ENCODE measurements around the gene MEN1. TPM values are rescaled to one million over a fixed set of nuclear protein-coding genes. Genes with fewer than 3 reads are reported as not detected.

Gene MEN1
- polyA plus RNA-seq, 3 donors = 9.4 to 26.2 (median 10.0) TPM

DNA sequence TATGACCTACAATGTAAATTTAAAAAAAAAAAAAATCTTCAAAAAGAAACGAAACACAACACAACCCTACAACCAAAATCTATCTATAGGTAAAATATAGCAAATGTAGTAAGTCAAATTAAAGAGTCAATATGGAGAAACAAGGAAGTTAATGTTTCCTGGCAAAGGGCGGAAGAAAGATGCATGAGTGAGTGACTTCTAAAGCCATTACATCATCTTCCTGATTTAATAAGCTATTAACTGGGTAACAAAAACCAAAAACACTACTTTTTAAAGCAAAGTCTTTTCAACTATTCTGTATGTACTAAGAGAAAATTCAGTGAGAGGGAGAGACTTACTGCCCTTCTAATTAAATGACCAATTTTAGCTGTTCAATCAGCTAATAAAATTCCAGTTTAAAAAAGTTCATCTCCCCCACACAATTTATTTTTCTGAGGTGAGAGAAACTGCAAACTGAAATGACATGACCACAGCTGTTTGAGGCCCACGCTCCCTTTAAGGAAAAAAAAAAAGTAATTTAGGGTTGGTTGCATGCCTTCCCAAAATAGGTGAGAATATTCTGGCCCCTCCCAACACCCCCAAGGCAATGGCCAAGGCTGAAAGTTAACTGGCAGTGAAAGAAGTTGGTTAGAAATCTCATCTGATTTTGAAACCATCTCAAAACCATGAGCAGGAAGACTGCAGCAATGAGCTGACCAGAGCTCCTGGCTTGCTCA lies 37.9 kb downstream of the MEN1 start:
- peaks cover 0 to 1% (median 0%) of the 10 kb centered on the region in 3 donors for H3K27me3 Mint-ChIP-seq (ENCODE audit: low read depth in 3 of 3)
- no peaks in the 10 kb centered on the region for H3K27me3 ChIP-seq (ENCODE audit: control insufficient read depth in 2 of 2, insufficient read depth in 2 of 2, low read length in 2 of 2)
- peak overlapping the region; percentile 53 to 73 for H3K27ac ChIP-seq (ENCODE audit: low read depth in 1 of 2, low read length in 2 of 2)
- H4K20me1 ChIP-seq (ENCODE audit: insufficient read depth, low read length) = peaks cover 98% of the 10 kb centered on the region
- WGBS (ENCODE audit: insufficient coverage) = no CpG with 5 or more reads among the region's 3 CpGs
- H3K4me3 ChIP-seq (replicated peaks in 1 of 3; ENCODE audit: low read depth in 2 of 3, low read length in 3 of 3) = peak overlapping the region; percentile 8 to 73 (median 35)
- H3K4me1 ChIP-seq (ENCODE audit: control insufficient read depth in 1 of 2, insufficient read depth in 2 of 2, low read length in 2 of 2) = peaks cover 38 to 55% of the 10 kb centered on the region in 2 donors
- H2AFZ ChIP-seq (ENCODE audit: insufficient read depth, low read depth, low read length, poor library complexity, severe bottlenecking) = no peak overlapping the region
- intact Hi-C loops (cut with micrococcal nuclease) = loop anchor here in 1 of 2 donors (2.0 kb wide), 1 partner anchor 28 kb away; the partner anchor contains the start of gene RASGRP2
- H3K27ac Mint-ChIP-seq = peak overlapping the region; percentile 85 to 94 (median 92)
- H3K79me2 ChIP-seq (ENCODE audit: insufficient read depth, low read length) = peaks cover 98% of the 10 kb centered on the region
- peak; percentile 47 to 83 (median 78) for DNase-seq
- H3K9me3 ChIP-seq (replicated peaks in 1 of 2; ENCODE audit: control insufficient read depth in 1 of 2, insufficient read depth in 1 of 2, low read length in 2 of 2) = no peaks in the 10 kb centered on the region
- peak overlapping the region; percentile 58 to 75 for H3K4me3 Mint-ChIP-seq
- peaks cover 83 to 89% of the 10 kb centered on the region in 2 donors for H3K36me3 ChIP-seq (replicated peaks in 1 of 2; ENCODE audit: control insufficient read depth in 1 of 2, insufficient read depth in 2 of 2, low read length in 2 of 2)
- H3K36me3 Mint-ChIP-seq = peaks cover 96 to 99% of the 10 kb centered on the region in 2 donors
- peaks cover 61% of the 10 kb centered on the region for H3K4me1 Mint-ChIP-seq
- TF ChIP-seq, protein P1, sequence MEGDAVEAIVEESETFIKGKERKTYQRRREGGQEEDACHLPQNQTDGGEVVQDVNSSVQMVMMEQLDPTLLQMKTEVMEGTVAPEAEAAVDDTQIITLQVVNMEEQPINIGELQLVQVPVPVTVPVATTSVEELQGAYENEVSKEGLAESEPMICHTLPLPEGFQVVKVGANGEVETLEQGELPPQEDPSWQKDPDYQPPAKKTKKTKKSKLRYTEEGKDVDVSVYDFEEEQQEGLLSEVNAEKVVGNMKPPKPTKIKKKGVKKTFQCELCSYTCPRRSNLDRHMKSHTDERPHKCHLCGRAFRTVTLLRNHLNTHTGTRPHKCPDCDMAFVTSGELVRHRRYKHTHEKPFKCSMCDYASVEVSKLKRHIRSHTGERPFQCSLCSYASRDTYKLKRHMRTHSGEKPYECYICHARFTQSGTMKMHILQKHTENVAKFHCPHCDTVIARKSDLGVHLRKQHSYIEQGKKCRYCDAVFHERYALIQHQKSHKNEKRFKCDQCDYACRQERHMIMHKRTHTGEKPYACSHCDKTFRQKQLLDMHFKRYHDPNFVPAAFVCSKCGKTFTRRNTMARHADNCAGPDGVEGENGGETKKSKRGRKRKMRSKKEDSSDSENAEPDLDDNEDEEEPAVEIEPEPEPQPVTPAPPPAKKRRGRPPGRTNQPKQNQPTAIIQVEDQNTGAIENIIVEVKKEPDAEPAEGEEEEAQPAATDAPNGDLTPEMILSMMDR (IDR thresholded peaks at IDR 0.05) = no peak
- H3K9me3 Mint-ChIP-seq = no peaks in the 10 kb centered on the region
- no peak overlapping the region for H3K9ac ChIP-seq (ENCODE audit: insufficient read depth, low read length, poor library complexity, severe bottlenecking)
- peak overlapping the region; percentile 84 for H3K4me2 ChIP-seq (replicated peaks; ENCODE audit: extremely low read depth, low read length, poor library complexity, severe bottlenecking)

DNA sequence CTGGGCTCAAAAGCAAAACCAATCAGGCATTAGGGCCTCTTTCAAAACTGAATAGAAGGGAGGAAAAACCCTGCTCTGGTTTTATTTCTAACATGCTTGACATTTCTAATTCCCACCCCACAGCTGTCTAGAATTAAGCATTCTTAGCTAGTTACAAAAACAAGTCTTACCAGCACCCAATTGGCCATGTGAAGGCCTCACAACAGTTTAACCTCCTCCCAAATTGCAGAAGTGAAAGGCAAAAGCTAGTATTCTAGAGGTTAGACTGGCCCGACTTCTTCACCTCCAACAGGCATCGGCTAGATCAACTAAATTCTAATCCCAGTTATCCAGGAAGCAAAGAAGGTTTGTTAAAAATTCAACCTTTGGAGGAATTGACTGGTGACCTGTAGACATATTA lies 38.5 kb downstream of the MEN1 start:
- DNase-seq = peak; percentile 33 to 48 (median 46)
- WGBS (ENCODE audit: insufficient coverage) = no CpG with 5 or more reads among the region's 2 CpGs
- Mint-ChIP-seq H3K9me3 (no peaks in the 10 kb centered on the region), H3K4me3 (peak overlapping the region; percentile 58 to 75), H3K36me3 (peaks cover 97 to 99% of the 10 kb centered on the region in 2 donors), H3K27ac (peak overlapping the region; percentile 85 to 94 (median 92)), H3K4me1 (peaks cover 56% of the 10 kb centered on the region), H3K27me3 (ENCODE audit: low read depth in 3 of 3) (peaks cover 0 to 1% (median 0%) of the 10 kb centered on the region in 3 donors)
- Histone ChIP-seq H3K36me3 (replicated peaks in 1 of 2; ENCODE audit: control insufficient read depth in 1 of 2, insufficient read depth in 2 of 2, low read length in 2 of 2) (peaks cover 89 to 94% of the 10 kb centered on the region in 2 donors), H3K79me2 (ENCODE audit: insufficient read depth, low read length) (peaks cover 98% of the 10 kb centered on the region), H3K27ac (ENCODE audit: low read depth in 1 of 2, low read length in 2 of 2) (peak overlapping the region in 1 of 2 donors; percentile 73), H3K4me2 (replicated peaks; ENCODE audit: extremely low read depth, low read length, poor library complexity, severe bottlenecking) (peak overlapping the region; percentile 84), H3K9ac (ENCODE audit: insufficient read depth, low read length, poor library complexity, severe bottlenecking) (no peak overlapping the region), H4K20me1 (ENCODE audit: insufficient read depth, low read length) (peaks cover 98% of the 10 kb centered on the region), H3K27me3 (ENCODE audit: control insufficient read depth in 2 of 2, insufficient read depth in 2 of 2, low read length in 2 of 2) (no peaks in the 10 kb centered on the region), H3K9me3 (replicated peaks in 1 of 2; ENCODE audit: control insufficient read depth in 1 of 2, insufficient read depth in 1 of 2, low read length in 2 of 2) (no peaks in the 10 kb centered on the region), H3K4me3 (replicated peaks in 1 of 3; ENCODE audit: low read depth in 2 of 3, low read length in 3 of 3) (peak overlapping the region; percentile 8 to 73 (median 35)), H3K4me1 (ENCODE audit: control insufficient read depth in 1 of 2, insufficient read depth in 2 of 2, low read length in 2 of 2) (peaks cover 32 to 51% of the 10 kb centered on the region in 2 donors), H2AFZ (ENCODE audit: insufficient read depth, low read depth, low read length, poor library complexity, severe bottlenecking) (no peak overlapping the region)
- TF ChIP-seq, protein P1 (IDR thresholded peaks at IDR 0.05) = no peak
- intact Hi-C loops (cut with micrococcal nuclease) = loop anchor here (2.0 kb wide), 1 partner anchor 27 kb away; the partner anchor contains the start of gene RASGRP2 (in 2 of the 2)
